G401.6 (cell line): Measurements from ENCODE around the gene FXYD5.

ENCODE experiments used
- FAIRE-seq: peaks from 2 replicates; lab custom pipeline; 2012; peaks lifted over from hg19 to GRCh38; lab: Jason Lieb, UNC

FXYD5 gene

DNA sequence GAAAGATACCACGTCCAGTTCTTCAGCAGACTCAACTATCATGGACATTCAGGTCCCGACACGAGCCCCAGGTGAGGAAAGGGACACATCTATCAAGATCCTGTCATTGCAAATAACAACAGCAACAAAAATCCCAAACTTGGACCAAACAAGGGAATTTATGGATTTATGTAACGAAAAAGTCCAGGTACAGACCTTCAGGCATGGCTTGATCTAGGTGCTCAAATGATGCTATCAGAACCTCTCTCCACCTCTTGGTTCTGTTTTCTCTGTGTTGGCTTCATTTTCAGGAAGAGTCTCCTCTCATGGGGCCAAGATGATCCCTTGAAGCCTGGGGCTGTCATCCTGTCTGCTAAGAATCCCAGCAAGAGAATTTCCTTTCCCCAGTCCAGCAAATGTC lies 2.9 kb downstream of the FXYD5 start:
- no peak for FAIRE-seq

DNA sequence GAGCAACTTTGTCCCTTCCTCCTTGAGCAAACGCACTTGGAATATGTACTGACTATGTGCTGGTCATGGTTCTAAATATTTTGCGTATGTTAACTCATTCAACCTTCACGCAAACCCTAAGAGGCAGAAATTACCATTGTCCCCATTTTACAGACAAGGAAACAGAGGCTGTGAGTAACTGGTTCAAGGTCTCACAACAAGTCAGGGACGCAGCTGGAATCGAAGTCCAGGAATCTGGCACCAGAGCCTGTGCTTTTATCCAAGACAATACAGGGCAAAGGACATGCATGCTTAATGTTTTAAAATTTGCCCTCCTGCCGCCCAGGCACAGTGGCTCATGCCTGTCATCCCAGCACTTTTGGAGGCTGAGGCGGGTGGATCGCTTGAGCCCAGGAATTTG lies 5.1 kb downstream of the FXYD5 start:
- no peak for FAIRE-seq

DNA sequence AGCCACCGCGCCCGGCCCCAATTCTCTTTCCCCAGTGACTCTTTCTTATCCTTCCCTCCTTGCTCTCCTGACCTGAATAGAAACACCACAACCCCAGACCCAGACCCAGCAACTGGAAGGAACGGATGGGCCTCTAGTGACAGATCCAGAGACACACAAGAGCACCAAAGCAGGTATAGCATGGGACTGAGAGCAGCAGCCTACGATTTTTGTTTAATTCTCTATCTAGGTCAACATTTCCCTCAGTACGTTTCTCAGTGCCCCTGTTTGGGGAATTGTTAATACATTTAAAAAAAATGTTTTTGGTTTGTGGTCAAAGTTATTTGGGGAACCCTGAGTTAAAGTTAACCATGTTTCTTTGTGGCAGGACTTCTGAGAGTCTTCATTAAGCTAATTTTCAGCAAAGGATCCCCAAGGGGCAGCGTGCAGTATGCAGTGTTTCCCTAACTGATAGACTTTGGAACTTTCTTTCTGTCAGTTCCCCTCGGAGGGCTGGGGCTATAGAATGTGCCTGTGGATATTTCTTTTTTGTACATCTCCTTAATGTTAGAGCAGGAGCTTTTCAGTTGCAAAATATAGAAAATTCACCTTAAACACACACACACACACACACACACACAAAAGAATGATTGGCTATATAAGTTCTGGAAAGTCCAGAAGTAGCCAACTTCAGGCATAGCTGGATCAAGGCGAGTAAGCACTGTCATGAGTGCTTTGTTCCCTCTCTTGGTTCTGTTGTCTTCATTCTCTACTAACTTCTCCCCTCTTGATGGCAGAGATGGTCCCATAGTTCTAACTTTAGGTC lies 6.3 kb downstream of the FXYD5 start:
- no peak for FAIRE-seq

DNA sequence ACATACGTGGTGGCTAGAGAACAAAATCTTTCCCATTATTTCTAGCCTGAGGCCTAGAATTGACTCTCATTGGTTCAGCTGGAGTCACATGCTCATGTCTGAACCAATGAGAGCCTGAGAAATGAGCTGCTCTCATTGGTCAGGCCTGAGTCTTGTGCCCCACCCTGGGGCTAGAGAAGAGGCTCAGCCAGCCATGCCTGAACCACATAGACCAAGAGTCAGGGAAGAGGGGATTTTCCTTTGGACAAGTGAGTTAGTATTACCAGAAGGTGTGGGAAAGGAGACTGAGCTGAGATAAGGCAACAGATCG lies 6.9 kb downstream of the FXYD5 start:
- FAIRE-seq = no peak

DNA sequence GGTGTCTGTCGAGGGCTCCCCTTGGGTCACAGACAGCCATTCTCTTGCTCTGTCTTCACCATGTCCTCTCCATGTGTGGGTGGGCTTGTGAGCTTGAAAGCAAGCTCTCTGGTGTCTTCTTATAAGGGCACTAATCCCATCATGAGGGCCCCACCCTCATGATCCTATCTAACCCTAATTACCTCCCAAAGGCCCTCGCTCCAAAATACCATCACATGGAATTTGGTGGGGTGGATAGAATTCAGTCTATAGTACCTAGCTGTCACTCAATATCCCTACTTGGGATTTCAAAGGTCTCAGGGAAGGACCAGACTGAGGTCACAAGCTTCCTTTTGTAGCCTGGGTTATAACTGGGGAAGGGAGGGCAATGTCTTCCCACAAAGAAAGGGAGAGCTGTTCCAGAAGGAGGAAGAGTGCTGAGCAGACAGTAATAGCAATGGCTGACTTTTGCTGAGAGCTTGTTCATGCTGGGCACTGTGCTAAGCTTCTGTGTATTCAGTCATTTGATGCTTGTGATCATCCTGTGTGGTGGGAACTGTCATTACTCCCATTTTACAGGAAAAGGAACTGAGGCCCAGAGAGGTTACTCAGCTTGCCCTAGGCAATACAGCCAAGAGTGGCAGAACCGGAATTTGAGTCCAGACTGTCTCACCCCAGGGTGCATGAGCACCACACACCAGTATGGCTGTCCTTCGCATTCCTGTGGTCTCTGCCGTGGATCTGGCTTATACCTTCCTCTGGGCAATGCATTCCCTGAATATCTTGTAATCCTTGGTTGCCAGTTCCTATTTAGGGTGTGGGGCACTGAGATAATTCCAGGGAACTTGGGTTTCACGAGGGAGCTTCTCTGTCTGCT lies 8.2 kb downstream of the FXYD5 start:
- no peak for FAIRE-seq

DNA sequence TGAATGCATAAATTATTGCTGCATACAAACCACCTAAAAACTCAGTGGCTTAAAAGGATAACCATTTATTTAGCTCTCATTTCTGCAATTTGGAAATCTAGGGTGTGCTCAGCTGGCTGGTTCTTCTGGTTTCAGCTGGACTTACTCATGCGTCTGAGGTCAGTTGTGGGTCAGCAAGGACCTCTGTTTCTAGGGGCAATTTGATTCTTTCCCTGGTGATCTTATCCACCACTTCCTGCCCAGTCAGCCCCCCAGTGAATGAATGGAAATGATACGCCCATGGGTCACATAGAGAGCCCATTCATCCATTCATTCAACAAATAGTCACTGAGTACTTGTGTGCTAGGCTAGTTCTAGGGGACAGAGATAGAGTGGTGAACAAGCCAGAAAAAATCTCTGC lies 9.9 kb downstream of the FXYD5 start:
- no peak for FAIRE-seq

DNA sequence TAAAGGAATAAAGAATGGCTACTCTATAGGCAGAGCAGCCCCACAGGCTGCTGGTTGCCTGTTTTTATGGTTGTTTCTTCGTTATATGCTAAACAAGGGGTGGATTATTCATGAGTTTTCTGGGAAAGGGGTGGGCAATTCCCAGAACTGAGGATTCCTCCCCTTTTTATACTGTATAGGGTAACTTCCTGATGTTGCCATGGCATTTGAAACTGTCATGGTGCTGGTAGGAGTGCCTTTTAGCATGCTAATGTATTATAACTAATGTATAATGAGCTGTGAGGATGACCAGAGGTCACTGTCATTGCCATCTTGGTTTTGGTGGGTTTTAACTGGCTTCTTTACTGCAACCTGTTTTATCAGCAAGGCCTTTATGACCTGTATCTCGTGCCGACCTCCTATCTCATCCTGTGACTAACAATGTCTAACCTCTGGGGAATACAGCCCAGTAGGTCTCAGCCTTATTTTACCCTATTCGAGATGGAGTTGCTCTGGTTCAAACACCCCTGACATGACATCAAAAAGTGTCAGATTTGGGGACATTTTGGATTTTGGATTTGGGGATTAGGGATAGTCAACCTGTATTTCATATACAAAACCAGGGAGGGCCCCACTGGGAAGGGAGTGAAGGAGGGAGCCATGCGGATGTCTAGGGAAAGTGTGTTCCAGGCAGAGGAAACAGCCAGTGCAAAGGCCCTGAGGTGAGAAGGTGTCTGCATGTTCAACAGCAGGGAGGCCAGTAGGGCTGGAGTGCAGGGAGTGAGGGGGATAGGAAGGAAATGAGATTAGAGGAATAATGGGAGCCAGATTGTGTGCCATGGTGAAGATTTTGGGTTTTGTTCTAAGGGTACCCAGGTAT lies 10.9 kb downstream of the FXYD5 start:
- FAIRE-seq = no peak

DNA sequence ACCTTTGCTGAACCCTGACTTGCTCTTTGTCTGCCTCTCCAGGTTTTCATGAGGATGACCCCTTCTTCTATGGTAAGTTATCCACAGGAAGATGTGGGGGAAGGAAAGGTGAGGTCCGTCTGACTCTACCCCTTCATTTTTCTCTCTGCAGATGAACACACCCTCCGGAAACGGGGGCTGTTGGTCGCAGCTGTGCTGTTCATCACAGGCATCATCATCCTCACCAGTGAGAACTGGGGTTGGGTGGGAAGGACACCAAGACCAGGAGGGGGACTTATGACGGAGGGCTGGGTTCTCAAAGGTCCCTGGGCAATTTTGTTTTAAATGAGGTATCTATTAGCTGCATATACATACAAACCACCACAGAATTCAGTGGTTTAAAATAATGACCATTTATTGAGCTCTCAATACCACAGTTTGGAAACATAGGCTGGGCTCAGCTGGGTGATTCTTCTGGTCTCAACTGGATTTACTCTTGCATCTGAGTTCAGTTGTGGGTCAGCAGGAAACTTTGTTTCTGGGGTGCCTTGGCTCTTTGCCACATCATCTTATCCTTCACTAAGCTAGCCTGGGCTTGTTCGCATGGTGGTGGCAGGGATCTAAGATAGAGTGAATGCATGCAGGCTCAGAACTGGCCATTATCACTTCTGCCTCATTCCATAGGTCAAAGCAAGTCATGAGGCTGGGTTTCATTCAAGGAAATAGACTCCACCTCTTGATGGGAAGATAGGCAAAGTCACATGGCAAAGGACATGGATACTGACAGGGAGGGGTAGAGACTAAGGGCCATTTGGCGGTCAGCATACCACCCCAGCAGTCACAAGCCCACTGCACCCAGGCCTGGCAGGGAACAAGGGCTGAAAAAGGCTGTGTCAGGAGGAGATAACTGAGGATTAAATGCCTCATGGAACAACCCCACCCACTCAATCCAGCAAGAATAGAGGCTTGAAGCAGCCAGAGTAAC lies 11.8 kb downstream of the FXYD5 start:
- no peak for FAIRE-seq

DNA sequence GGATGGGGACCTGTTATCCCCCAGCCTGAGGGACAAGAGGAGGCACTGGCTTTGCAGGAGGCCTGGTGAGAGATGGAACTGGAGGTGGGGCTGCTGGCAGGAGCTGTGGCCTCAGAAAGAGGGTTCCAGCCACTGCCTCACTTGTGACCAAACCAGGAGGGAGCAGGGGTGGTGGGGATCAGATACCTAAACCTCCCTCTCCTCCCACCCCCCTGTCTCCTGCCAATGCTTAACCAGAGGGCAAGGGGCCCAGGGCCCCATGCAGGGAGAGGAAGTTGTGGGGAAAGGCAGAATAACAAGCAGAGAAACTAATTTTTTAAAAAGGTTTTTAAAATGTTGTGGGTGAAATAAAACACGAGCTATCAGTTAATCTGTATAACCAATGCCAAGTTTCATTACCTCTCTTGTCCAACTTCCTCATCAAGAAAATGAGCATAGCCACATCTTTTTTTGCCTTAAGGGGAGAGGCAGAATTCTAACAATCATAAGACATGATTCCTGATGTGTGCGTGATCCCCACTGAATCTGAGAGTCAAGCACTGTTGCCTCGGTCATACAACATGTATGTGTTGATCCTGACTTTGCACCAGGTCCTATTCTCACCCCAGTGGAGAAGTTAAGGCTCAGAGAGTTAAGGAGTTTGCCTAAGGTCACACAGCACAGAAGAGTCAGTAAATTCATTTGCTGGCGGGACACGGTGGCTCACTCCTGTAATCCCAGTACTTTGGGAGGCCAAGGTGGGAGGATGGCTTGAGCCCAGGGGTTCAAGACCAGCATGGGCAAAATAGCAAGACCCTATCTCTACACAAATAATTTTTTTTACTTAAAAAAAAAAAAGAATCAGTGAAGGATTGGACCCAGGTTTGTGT lies 12.9 kb downstream of the FXYD5 start:
- FAIRE-seq = no peak

DNA sequence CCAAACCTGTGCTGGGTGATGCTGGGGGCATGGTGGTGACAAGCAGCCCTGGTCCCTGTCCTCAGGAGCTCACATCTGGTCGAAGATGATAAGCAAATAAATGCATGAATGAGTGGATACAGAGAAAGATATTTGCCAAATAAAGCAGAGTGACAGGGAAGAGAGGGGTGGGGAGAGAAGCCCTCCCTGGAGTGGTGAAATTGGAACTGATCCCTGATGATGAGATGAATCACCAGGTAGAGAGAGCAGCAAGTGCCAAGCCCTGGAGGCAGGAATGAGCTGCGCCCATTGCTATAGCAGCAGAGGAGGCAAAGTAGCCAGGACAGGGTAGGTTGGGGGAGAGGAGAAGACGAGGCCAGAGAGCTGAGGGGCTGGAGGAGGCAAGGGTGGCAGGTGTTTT lies 13.7 kb downstream of the FXYD5 start:
- FAIRE-seq = no peak

DNA sequence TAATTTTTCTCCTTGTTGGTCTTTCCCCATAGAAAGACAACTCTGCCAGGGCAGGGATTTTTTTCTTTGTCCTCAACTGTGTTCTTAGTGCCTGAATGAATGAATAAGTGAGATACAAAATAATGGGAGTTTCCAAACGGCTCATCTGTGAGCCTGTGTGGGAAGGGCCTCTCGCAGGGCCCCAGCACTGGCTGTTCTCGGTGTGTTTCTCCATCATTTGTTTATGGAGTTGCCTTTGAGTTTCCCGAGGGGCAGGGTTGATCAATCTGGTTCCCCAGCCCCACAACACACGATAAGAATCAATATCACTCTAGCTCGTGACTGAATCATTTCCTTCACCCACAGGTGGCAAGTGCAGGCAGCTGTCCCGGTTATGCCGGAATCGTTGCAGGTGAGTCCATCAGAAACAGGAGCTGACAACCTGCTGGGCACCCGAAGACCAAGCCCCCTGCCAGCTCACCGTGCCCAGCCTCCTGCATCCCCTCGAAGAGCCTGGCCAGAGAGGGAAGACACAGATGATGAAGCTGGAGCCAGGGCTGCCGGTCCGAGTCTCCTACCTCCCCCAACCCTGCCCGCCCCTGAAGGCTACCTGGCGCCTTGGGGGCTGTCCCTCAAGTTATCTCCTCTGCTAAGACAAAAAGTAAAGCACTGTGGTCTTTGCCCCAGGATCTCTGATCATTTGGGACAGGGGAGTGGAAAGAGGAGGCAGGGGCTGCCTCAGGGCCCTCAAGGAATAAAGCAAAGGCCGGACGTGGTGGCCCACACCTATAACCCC lies 14.9 kb downstream of the FXYD5 start:
- no peak for FAIRE-seq

DNA sequence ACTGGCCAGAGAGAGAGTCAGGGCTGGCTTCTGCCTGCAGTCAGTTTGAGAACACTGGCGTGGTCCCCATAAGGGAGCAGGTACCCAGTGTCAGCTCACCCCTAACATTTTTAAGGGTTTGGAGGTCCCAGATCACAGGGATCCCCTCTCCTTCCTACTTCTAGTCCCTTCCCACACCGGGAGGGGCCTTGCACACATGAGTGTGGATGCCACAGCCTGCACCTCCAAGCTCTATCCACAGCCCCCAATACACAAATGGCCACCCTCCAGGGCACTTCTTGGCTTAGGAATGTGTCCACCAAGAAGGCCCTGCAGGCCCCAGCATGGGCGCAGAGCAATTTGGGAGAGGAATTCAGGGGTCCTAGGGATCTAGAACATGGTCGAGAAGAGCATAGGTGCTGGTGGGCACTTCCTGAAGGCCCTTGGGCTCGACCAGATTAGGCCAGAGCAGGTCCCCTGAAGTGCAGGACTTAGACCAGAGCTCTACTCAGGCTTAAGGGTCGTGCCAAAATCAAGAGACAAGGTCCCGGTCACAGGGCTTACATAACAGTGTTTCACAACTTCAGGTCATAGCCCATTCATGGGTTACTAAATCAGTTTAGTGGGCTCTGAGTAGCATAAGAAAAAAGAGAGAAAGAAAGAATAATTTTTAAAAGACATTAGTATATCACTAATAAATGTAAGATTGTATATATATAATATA lies 16.0 kb downstream of the FXYD5 start:
- no peak for FAIRE-seq

DNA sequence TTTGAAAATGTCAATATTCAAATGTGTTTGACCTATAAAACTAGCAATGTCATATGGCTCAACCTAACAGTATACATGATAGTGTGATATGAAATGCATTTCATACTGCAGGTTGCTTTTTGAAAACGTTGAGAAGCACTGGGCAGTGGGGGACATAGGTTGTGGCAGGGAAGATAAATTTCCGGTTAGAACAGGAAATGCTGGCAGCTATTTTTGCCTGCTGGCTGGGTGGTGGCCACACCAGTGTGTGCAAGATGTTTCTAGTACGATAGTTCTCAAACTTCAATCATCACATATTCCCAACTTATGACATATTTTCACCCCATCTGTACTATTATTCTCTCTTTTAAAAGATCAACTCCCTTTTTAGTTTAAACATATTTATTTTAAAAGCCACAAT lies 17.2 kb downstream of the FXYD5 start:
- no peak for FAIRE-seq

DNA sequence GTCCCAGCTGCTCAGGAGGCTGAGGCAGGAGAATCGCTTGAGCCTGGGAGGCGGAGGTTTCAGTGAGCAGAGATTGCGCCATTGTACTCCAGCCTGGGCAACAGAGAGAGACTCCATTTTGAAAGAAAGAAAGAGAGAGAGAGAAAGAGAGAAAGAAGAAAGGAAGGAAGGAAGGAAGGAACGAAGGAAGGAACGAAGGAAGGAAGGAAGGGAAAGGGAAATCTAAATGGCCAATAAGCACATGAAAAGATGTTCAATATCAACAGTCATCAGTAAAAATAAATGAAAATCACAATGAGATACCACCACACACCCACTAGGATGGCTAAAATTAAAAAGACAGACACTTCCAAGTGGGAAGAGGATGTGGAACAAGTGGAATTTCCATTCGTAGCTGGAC lies 19.7 kb downstream of the FXYD5 start:
- FAIRE-seq = no peak

DNA sequence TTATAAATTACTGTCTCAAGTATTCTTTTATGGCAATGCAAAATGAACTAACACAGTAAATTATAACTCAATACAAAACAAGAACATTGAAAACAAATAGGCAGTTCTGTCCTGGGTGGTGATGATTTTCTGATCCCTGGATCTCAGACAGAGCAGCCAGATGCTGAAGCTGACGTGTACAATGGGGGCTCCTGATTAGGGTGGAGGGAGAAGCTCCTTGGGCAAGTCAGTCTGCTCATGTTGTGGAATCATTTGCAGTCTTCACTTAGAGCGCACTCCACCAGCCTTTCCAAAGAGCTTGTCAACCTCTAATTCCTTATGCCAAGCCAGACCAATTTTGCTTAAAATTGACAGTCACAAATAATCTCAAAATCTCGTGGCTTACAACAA lies 21.6 kb downstream of the FXYD5 start:
- no peak for FAIRE-seq

DNA sequence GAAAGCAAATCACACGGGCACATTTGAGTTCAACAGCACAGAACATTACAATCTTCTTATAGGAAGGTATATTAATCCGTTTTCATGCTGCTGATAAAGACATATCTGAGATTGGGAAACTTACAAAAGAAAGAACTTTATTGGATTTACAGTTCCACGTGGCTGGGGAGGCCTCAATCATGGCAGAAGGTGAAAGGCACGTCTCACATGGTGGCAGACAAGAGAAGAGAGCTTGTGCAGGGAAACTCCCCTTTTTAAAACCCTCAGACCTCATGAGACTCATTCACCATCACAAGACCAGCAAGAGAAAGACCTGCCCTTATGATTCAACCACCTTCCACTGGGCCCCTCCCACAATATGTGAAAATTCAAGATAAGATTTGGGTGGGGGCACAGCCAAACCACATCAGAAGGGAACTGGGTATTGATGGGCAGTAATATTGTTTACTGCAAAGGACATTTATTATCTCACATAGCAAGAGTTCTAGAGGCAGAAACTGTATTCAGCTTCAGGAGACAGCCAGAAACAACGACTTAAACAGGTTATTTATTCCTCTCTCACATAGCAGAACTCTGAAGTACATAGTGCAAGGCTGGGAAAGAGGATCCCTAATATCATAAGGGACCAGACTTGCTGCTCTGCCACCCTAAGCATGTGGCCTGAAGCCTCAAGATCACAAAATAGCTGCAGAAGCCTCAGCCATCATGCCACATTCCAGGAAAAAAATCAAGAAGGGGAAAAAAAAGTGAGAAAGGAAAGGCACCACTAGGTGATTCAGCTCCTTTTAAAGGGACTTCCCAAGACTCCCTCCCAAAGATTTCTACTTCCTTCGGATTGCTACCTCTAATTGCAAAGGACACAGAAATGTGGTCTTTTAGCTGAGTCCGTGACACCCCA lies 23.1 kb downstream of the FXYD5 start:
- FAIRE-seq = no peak

DNA sequence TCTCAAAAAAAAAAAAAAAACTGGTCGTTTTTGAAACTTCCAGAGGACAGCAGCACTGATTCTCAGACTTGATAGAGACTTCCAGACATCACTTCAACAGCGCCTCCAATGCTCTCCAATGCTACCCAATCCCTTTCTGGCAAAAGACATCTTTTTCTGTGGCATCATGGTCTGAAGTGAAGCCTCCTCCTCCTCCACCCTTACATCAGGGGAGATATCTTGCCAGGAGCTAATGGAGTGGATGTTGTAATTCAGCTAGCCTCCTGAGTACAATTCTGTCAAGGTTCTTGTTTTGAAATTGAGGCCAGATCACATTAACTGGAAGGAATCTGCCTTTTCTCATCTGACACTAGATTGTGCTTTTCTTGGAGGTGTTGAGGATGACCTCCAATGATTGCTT lies 24.2 kb downstream of the FXYD5 start:
- FAIRE-seq = no peak

DNA sequence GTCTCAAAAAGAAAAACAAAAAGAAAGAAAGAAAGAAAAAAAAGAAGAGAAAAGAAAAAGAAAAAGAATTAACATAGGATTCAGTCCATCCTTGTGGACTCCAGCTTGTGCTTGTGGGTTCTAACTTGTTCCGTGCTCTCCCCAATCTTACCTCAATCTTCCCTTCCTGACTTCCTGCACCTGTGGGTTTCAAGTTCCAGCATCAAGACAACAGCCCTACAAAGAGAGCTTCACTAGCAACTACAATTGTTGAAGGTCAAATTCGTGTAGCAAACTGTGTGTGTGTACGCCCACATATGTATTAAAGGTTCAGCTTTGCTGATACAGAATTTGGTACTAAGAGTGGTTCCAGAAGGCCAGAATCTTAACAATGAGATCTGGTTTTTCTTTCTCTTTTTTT lies 25.3 kb downstream of the FXYD5 start:
- FAIRE-seq = no peak
